Calu3 (cell line): ENCODE results near the gene CAPN7. TPM values are rescaled to one million over a fixed set of nuclear protein-coding genes. Genes with fewer than 3 reads are reported as not detected.

ENCODE experiments used
- BruUV-seq: library from RNA; stranded (reverse); fragments of 400-500 nt; replicated peaks from 2 replicates; lab custom pipeline; 2021; lab: Mats Ljungman, UMichigan
- CTCF ChIA-PET: fragments of 300-600 bp; sonication (Branson Sonifier 250); formaldehyde crosslinking; loops from one replicate; lab custom pipeline; 2022; ENCODE audit warnings: antibody characterized with exemption; lab: Charles Lee
- DNase-seq: peaks from one replicate; pipeline ENCODE4 v3.0.0; 2022
- H3K27ac Mint-ChIP-seq: one replicate; pipeline ENCODE4 v1.8.0; 2022; ENCODE audit warnings: mixed read lengths; ENCODE audit not compliant: unreplicated experiment
- H3K27me3 Mint-ChIP-seq: one replicate; pipeline ENCODE4 v1.8.0; 2022; ENCODE audit warnings: mixed read lengths; ENCODE audit not compliant: unreplicated experiment
- H3K36me3 Mint-ChIP-seq: one replicate; pipeline ENCODE4 v1.8.0; 2022; ENCODE audit warnings: mild to moderate bottlenecking, moderate library complexity, mixed read lengths; ENCODE audit not compliant: insufficient read depth, unreplicated experiment
- H3K4me1 Mint-ChIP-seq: one replicate; pipeline ENCODE4 v1.8.0; 2022; ENCODE audit warnings: mild to moderate bottlenecking, low read depth, mixed read lengths; ENCODE audit not compliant: unreplicated experiment
- H3K4me3 Mint-ChIP-seq: one replicate; pipeline ENCODE4 v1.8.0; 2022; ENCODE audit warnings: mild to moderate bottlenecking, low read depth, moderate library complexity, mixed read lengths; ENCODE audit not compliant: unreplicated experiment
- H3K9me3 Mint-ChIP-seq: one replicate; pipeline ENCODE4 v1.8.0; 2022; ENCODE audit warnings: low read depth, mixed read lengths; ENCODE audit not compliant: unreplicated experiment
- CTCF ChIP-seq: fragments of 200-600 bp; IDR thresholded peaks from one replicate; pipeline ENCODE4 v1.8.0; 2022; ENCODE audit warnings: antibody characterized with exemption; ENCODE audit not compliant: unreplicated experiment
- intact Hi-C: fragments of 100-400 bp; cut with micrococcal nuclease; formaldehyde crosslinking; loops from one replicate; pipeline ENCODE4 v1.10.0; 2022; ENCODE audit not compliant: unreplicated experiment
- total RNA-seq: library from RNA; stranded (reverse); gene quantifications from 2 replicates; pipeline ENCODE4 v1.2.3, GENCODE V29; 2022

The CAPN7 gene
- total RNA-seq, 1 experiment from 2014 or later, result 24.1 TPM

- no peak overlapping the region for H3K4me3 Mint-ChIP-seq
- H3K9me3 Mint-ChIP-seq, result no peaks in the 10 kb centered on the region
- no peaks in the 10 kb centered on the region for H3K27me3 Mint-ChIP-seq
- peaks cover 18% of the 10 kb centered on the region for H3K36me3 Mint-ChIP-seq
- DNase-seq, result no peak
- CTCF ChIA-PET, result no interaction called here
- BruUV-seq, result no TSS peak
- no peak for TF ChIP-seq CTCF
- H3K27ac Mint-ChIP-seq, result no peak overlapping the region
- no peaks in the 10 kb centered on the region for H3K4me1 Mint-ChIP-seq
- intact Hi-C loops, result no loop called here
Measured at GRCh38 chr3:15220056-15220455, 14.0 kb downstream of the CAPN7 start.

GRCh38 chr3:15220661-15221060 is 14.6 kb downstream of the CAPN7 start:
- Mint-ChIP-seq H3K4me1 (no peaks in the 10 kb centered on the region), H3K36me3 (peaks cover 18% of the 10 kb centered on the region), H3K9me3 (no peaks in the 10 kb centered on the region), H3K27ac (no peak overlapping the region), H3K27me3 (no peaks in the 10 kb centered on the region), H3K4me3 (no peak overlapping the region)
- CTCF ChIA-PET, result no interaction called here
- no peak for DNase-seq
- no peak for TF ChIP-seq CTCF
- no TSS peak for BruUV-seq
- intact Hi-C loops, result no loop called here

- Mint-ChIP-seq H3K27me3 (no peaks in the 10 kb centered on the region), H3K4me1 (no peaks in the 10 kb centered on the region), H3K9me3 (no peaks in the 10 kb centered on the region), H3K27ac (no peak overlapping the region), H3K36me3 (peaks cover 11% of the 10 kb centered on the region), H3K4me3 (no peak overlapping the region)
- BruUV-seq, result no TSS peak
- no peak for DNase-seq
- intact Hi-C loops, result no loop called here
- CTCF ChIA-PET, result interaction anchor here (0.7 to 1.2 kb wide), 2 partner anchors 16 to 299 kb away, joined by 3 to 4 read pairs; no protein-coding TSS in a partner anchor
- no peak for TF ChIP-seq CTCF
Measured at GRCh38 chr3:15221574-15222217, 15.7 kb downstream of the CAPN7 start.

- Mint-ChIP-seq H3K4me1 (no peaks in the 10 kb centered on the region), H3K36me3 (peaks cover 13% of the 10 kb centered on the region), H3K9me3 (no peaks in the 10 kb centered on the region), H3K4me3 (no peak overlapping the region), H3K27ac (no peak overlapping the region), H3K27me3 (no peaks in the 10 kb centered on the region)
- no peak for TF ChIP-seq CTCF
- intact Hi-C loops, result no loop called here
- CTCF ChIA-PET, result no interaction called here
- DNase-seq, result no peak
- BruUV-seq, result no TSS peak
Measured at GRCh38 chr3:15223685-15224572, 17.9 kb downstream of the CAPN7 start.
